ENCODE results near the gene IFTAP. TPM values are rescaled to one million over a fixed set of nuclear protein-coding genes. Genes with fewer than 3 reads are reported as not detected.

The IFTAP gene
- total RNA-seq, 4 donors from 2014 or later = 0.80 to 22.3 (median 15.5) TPM

DNA sequence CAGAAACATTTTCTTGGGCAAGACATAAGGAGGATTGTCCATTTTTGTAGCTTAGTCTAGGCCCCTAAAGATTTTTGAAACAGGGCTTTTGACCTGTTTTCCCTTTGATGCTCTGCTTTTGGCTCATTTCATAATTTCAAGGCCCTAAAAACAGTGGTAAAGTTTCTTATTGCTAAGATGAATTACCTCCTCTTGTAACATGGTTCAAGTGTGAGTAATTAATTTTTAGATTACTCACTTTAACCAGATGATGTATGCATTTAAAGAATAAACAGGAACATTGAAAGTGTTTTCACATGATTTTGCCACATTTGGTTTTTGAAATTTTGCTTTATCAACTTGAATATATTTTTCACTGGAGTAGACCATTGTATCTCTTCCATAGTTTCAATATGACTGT, 2.6 kb downstream of the IFTAP start:
- TF ChIP-seq POLR2A (IDR thresholded peaks at IDR 0.05) = no peak
- TF ChIP-seq, protein P1, sequence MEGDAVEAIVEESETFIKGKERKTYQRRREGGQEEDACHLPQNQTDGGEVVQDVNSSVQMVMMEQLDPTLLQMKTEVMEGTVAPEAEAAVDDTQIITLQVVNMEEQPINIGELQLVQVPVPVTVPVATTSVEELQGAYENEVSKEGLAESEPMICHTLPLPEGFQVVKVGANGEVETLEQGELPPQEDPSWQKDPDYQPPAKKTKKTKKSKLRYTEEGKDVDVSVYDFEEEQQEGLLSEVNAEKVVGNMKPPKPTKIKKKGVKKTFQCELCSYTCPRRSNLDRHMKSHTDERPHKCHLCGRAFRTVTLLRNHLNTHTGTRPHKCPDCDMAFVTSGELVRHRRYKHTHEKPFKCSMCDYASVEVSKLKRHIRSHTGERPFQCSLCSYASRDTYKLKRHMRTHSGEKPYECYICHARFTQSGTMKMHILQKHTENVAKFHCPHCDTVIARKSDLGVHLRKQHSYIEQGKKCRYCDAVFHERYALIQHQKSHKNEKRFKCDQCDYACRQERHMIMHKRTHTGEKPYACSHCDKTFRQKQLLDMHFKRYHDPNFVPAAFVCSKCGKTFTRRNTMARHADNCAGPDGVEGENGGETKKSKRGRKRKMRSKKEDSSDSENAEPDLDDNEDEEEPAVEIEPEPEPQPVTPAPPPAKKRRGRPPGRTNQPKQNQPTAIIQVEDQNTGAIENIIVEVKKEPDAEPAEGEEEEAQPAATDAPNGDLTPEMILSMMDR (IDR thresholded peaks at IDR 0.05) = no peak
- H3K27ac ChIP-seq = no peak overlapping the region
- no peaks in the 10 kb centered on the region for H3K36me3 ChIP-seq
- H3K4me3 ChIP-seq = no peak overlapping the region
- peaks cover 0 to 14% (median 5%) of the 10 kb centered on the region in 3 donors for H3K4me1 ChIP-seq
- H3K27me3 ChIP-seq = peaks cover 0 to 10% (median 0%) of the 10 kb centered on the region in 4 donors
- intact Hi-C loops (cut with DNase I) = no loop called here
- DNase-seq = no peak
- no peaks in the 10 kb centered on the region for H3K9me3 ChIP-seq

GRCh38 chr11:36598051-36598450, 3.7 kb downstream of the IFTAP start, which contains the start of gene RAG2:
RAG2 (minus strand) TSS chr11:36598236; CDS start chr11:36594168, 4,068 bp downstream.
- 56 to 93% methylated on average over 2 of the region's 2 CpGs for WGBS, 2 donors
- Histone ChIP-seq H3K36me3 (no peaks in the 10 kb centered on the region), H3K4me1 (peaks cover 0 to 14% (median 5%) of the 10 kb centered on the region in 3 donors), H3K4me3 (no peak within 1 kb of the TSS), H3K9me3 (no peaks in the 10 kb centered on the region), H3K27me3 (peaks cover 0 to 3% (median 0%) of the 10 kb centered on the region in 4 donors), H3K27ac (no peak within 1 kb of the TSS)
- intact Hi-C loops (cut with DNase I) = no loop called here
- TF ChIP-seq POLR2A (IDR thresholded peaks at IDR 0.05) = no peak
- TF ChIP-seq, protein P1 (IDR thresholded peaks at IDR 0.05) = no peak
- DNase-seq = no peak

GRCh38 chr11:36600180-36600579, 5.9 kb downstream of the IFTAP start:
- H3K27ac ChIP-seq = no peak overlapping the region
- H3K27me3 ChIP-seq = no peaks in the 10 kb centered on the region
- H3K4me3 ChIP-seq = no peak overlapping the region
- TF ChIP-seq, protein P1 (IDR thresholded peaks at IDR 0.05) = no peak
- no peak for TF ChIP-seq POLR2A (IDR thresholded peaks at IDR 0.05)
- no peak for DNase-seq
- no peaks in the 10 kb centered on the region for H3K36me3 ChIP-seq
- no peaks in the 10 kb centered on the region for H3K9me3 ChIP-seq
- 84 to 88% methylated on average over 7 of the region's 7 CpGs for WGBS, 2 donors
- H3K4me1 ChIP-seq = peaks cover 0 to 5% (median 2%) of the 10 kb centered on the region in 3 donors
- intact Hi-C loops (cut with DNase I) = no loop called here

GRCh38 chr11:36601155-36601554, 6.9 kb downstream of the IFTAP start:
- no peaks in the 10 kb centered on the region for H3K9me3 ChIP-seq
- H3K4me3 ChIP-seq = no peak overlapping the region
- intact Hi-C loops (cut with DNase I) = no loop called here
- no peaks in the 10 kb centered on the region for H3K36me3 ChIP-seq
- no peak overlapping the region for H3K27ac ChIP-seq
- no peak for TF ChIP-seq POLR2A (IDR thresholded peaks at IDR 0.05)
- TF ChIP-seq, protein P1 (IDR thresholded peaks at IDR 0.05) = no peak
- no peak for DNase-seq
- H3K4me1 ChIP-seq = no peaks in the 10 kb centered on the region
- no peaks in the 10 kb centered on the region for H3K27me3 ChIP-seq
- WGBS, 2 donors = 66 to 69% methylated on average over 2 of the region's 2 CpGs

GRCh38 chr11:36602135-36602534, 7.8 kb downstream of the IFTAP start:
- no peak overlapping the region for H3K4me3 ChIP-seq
- no peaks in the 10 kb centered on the region for H3K4me1 ChIP-seq
- H3K27me3 ChIP-seq = no peaks in the 10 kb centered on the region
- DNase-seq = no peak
- no peaks in the 10 kb centered on the region for H3K9me3 ChIP-seq
- intact Hi-C loops (cut with DNase I) = no loop called here
- TF ChIP-seq, protein P1 (IDR thresholded peaks at IDR 0.05) = no peak
- no peak for TF ChIP-seq POLR2A (IDR thresholded peaks at IDR 0.05)
- no peak overlapping the region for H3K27ac ChIP-seq
- no peaks in the 10 kb centered on the region for H3K36me3 ChIP-seq

Measured in esophagus squamous epithelium (tissue), 5 donors.